K562 (cell line): ENCODE measurements around the gene ODAD3. TPM values are rescaled to one million over a fixed set of nuclear protein-coding genes. Genes with fewer than 3 reads are reported as not detected.

Experiments used
- DACH1 ChIP-seq: fragments of 450-650 bp; IDR thresholded peaks from 2 replicates; pipeline ENCODE4 v1.6.1; 2018; ENCODE audit not compliant: partially characterized antibody
- LCOR ChIP-seq: sonication (generic); formaldehyde crosslinking; IDR thresholded peaks from 2 replicates; pipeline ENCODE4 v1.8.0; 2022; ENCODE audit warnings: mild to moderate bottlenecking, missing genetic modification reagents
- MYC ChIP-seq, 2 experiments: fragments of 250-450 bp in 1 of 2; sonication (Bioruptor Pico) in 1 of 2; IDR thresholded peaks; 2 replicates each; pipeline versions ENCODE4 v1.5.1 to v1.6.1; 2012 to 2021; ENCODE audit warnings: low read depth in 2 of 2, borderline replicate concordance in 1 of 2, improper control_type of control experiment in 1 of 2, low read length in 1 of 2, mild to moderate bottlenecking in 1 of 2, moderate library complexity in 1 of 2
- PHF8 ChIP-seq: fragments of 200-600 bp; sonication (generic); IDR thresholded peaks from 2 replicates; pipeline ENCODE4 v1.6.1; 2012; ENCODE audit warnings: mixed run types, mild to moderate bottlenecking, inconsistent platforms, low read length, moderate library complexity, borderline replicate concordance
- SMAD3 ChIP-seq: fragments of 450-650 bp; formaldehyde crosslinking; conservative IDR thresholded peaks from 2 replicates; pipeline ENCODE4 v1.4.0; 2020; ENCODE audit warnings: mild to moderate bottlenecking
- TAF15 ChIP-seq: fragments of 200-400 bp; formaldehyde crosslinking; IDR thresholded peaks from 2 replicates; pipeline ENCODE4 v1.6.1; 2017; ENCODE audit warnings: mild to moderate bottlenecking, low read depth, low read length, moderate library complexity
- ZBTB12 ChIP-seq: fragments of 250-450 bp; sonication (Bioruptor Pico); IDR thresholded peaks from 2 replicates; pipeline ENCODE4 v1.4.0; 2020
- ZC3H4 ChIP-seq: sonication (generic); formaldehyde crosslinking; IDR thresholded peaks from 2 replicates; pipeline ENCODE4 v1.9.0; 2021; ENCODE audit warnings: missing genetic modification reagents, borderline replicate concordance
- ZNF263 ChIP-seq: sonication (generic); formaldehyde crosslinking; IDR thresholded peaks from 2 replicates; pipeline ENCODE4 v1.8.0; 2022; ENCODE audit warnings: mild to moderate bottlenecking, missing genetic modification reagents, borderline replicate concordance
- ZNF583 ChIP-seq: fragments of 250-450 bp; sonication (Bioruptor Pico); IDR thresholded peaks from 2 replicates; pipeline ENCODE4 v1.4.0; 2020
- polyA plus RNA-seq, 8 experiments: library from polyadenylated mRNA; depleted of rRNA in 4 of 8; stranded (reverse) in 5 of 8; unstranded in 3 of 8; fragments of >200 nt; fragmentation: Nextera tagmentation in 2 of 8; fragmentation: Illumina TruSeq in 1 of 8; extraction: Ambion mirVana in 2 of 8; extraction: Trizol in 1 of 8; gene quantifications; 2 replicates each; pipeline versions ENCODE4 v1.2.1 to v1.2.3, GENCODE V29; 2011 to 2014; ENCODE audit warnings: inconsistent platforms in 1 of 8, missing spikeins in 1 of 8
- total RNA-seq, 7 experiments: library from RNA; depleted of rRNA in 6 of 7; stranded (reverse); fragments of >200 nt in 6 of 7; fragmentation: Illumina TruSeq in 2 of 7; extraction: Trizol in 2 of 7; gene quantifications; 2 replicates each; pipeline versions ENCODE4 v1.2.1 to v1.2.3, GENCODE V29; 2011 to 2021; ENCODE audit warnings: low replicate concordance in 1 of 7
- TF ChIP-seq, protein P1 (sequence below): sonication (generic); formaldehyde crosslinking; IDR thresholded peaks from 2 replicates; pipeline ENCODE4 v1.8.0; 2022; ENCODE audit warnings: mild to moderate bottlenecking, missing genetic modification reagents
- TF ChIP-seq, protein P2 (sequence below): fragments of 450-650 bp; IDR thresholded peaks from 2 replicates; pipeline ENCODE4 v1.6.1; 2017; ENCODE audit warnings: mild to moderate bottlenecking, moderate library complexity

Gene ODAD3
- total and polyA plus RNA-seq, 9 of the 15 experiments (the other 6 are each of a cell fraction or from before 2014, with no cell fraction given), result 0.07 to 0.72 (median 0.14) TPM; not detected in 2

DNA sequence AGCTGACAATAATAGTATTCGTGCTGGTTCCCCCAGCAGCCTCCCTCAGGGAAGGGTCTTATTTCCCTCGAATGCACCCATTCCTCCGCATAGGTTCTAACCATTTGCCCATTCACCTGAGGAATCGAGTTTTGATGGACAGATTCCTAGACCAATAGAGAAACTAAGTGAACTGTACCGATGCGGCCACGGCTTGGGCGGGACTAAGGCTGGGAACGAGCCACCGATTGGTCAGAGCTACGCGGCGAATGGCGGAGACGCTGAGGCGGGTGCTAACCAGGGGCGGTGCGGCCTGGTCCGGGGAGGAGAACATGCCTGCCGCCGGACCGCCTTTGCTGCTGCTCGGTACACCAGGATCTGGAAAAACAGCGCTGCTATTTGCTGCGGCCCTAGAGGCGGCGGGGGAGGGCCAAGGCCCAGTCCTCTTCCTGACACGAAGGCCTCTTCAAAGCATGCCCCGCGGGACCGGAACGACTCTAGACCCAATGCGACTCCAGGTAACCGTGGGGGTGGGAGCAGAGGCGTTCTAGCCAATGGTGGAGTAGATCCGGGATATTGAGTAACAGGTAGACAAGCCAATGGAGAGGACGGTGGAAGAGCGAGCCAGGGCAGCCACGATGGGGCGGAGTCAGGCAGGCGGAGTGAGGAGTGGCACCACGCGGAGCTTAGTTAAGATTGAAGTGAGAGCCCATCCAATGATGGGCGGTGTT lies 60.3 kb downstream of the ODAD3 start, which contains the start of gene SWSAP1 (continued):
- TF ChIP-seq, protein P1, sequence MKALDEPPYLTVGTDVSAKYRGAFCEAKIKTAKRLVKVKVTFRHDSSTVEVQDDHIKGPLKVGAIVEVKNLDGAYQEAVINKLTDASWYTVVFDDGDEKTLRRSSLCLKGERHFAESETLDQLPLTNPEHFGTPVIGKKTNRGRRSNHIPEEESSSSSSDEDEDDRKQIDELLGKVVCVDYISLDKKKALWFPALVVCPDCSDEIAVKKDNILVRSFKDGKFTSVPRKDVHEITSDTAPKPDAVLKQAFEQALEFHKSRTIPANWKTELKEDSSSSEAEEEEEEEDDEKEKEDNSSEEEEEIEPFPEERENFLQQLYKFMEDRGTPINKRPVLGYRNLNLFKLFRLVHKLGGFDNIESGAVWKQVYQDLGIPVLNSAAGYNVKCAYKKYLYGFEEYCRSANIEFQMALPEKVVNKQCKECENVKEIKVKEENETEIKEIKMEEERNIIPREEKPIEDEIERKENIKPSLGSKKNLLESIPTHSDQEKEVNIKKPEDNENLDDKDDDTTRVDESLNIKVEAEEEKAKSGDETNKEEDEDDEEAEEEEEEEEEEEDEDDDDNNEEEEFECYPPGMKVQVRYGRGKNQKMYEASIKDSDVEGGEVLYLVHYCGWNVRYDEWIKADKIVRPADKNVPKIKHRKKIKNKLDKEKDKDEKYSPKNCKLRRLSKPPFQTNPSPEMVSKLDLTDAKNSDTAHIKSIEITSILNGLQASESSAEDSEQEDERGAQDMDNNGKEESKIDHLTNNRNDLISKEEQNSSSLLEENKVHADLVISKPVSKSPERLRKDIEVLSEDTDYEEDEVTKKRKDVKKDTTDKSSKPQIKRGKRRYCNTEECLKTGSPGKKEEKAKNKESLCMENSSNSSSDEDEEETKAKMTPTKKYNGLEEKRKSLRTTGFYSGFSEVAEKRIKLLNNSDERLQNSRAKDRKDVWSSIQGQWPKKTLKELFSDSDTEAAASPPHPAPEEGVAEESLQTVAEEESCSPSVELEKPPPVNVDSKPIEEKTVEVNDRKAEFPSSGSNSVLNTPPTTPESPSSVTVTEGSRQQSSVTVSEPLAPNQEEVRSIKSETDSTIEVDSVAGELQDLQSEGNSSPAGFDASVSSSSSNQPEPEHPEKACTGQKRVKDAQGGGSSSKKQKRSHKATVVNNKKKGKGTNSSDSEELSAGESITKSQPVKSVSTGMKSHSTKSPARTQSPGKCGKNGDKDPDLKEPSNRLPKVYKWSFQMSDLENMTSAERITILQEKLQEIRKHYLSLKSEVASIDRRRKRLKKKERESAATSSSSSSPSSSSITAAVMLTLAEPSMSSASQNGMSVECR (CRISPR knock-in tag), result peak; percentile 84; the same call in 1 of the 2 replicates
- TF ChIP-seq PHF8 (peak; percentile 99), ZC3H4 (CRISPR knock-in tag) (no peak), TAF15 (no peak), SMAD3 (CRISPR knock-in tag) (0 out of 2 replicates have a peak, but pooled peaks have one; percentile 24), ZBTB12 (peak; percentile 59; the same call in 1 of the 2 replicates), ZNF263 (CRISPR knock-in tag) (no peak), MYC (IDR thresholded peaks at IDR 0.05; ENCODE audit: low read depth, low read length) (peak; percentile 89), MYC (CRISPR knock-in tag; IDR thresholded peaks at IDR 0.05; ENCODE audit: borderline replicate concordance, low read depth) (0 out of 2 replicates have a peak, but pooled peaks have one; percentile 57), LCOR (peak; percentile 76), DACH1 (no peak), ZNF583 (CRISPR knock-in tag) (peak; percentile 59; the same call in 1 of the 2 replicates)
- TF ChIP-seq, protein P2, sequence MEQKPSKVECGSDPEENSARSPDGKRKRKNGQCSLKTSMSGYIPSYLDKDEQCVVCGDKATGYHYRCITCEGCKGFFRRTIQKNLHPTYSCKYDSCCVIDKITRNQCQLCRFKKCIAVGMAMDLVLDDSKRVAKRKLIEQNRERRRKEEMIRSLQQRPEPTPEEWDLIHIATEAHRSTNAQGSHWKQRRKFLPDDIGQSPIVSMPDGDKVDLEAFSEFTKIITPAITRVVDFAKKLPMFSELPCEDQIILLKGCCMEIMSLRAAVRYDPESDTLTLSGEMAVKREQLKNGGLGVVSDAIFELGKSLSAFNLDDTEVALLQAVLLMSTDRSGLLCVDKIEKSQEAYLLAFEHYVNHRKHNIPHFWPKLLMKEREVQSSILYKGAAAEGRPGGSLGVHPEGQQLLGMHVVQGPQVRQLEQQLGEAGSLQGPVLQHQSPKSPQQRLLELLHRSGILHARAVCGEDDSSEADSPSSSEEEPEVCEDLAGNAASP, result no peak
